ENCODE data around the gene GLUL.

GLUL gene

GRCh38 chr1:182413969-182414368 is 22.4 kb upstream of the GLUL start:
- no peak for DNase-seq (ENCODE audit: extremely low spot score)
- ChIA-PET CTCF (no interaction called here), POLR2A (no interaction called here)

GRCh38 chr1:182413486-182413885 is 21.9 kb upstream of the GLUL start:
- POLR2A ChIA-PET, result no interaction called here
- CTCF ChIA-PET, result no interaction called here
- TF ChIP-seq NFRKB (IDR thresholded peaks at IDR 0.05), result no peak
- no peak for DNase-seq (ENCODE audit: extremely low spot score)

More at GRCh38 chr1:182413969-182414368, 22.4 kb upstream of the GLUL start:
- TF ChIP-seq ELF4 (IDR thresholded peaks at IDR 0.05) (no peak), ZNF384 (IDR thresholded peaks at IDR 0.05) (no peak), L3MBTL2 (conservative IDR thresholded peaks at IDR 0.05) (no peak), SP1 (IDR thresholded peaks at IDR 0.05) (no peak), FOXM1 (IDR thresholded peaks at IDR 0.05; ENCODE audit: borderline replicate concordance) (no peak), LEF1 (IDR thresholded peaks at IDR 0.05; ENCODE audit: borderline replicate concordance) (no peak), CTBP1 (IDR thresholded peaks at IDR 0.05; ENCODE audit: borderline replicate concordance) (no peak), FOXA1 (IDR thresholded peaks at IDR 0.05) (no peak), ARNT (IDR thresholded peaks at IDR 0.05) (no peak), SUZ12 (IDR thresholded peaks at IDR 0.05) (no peak), FOXK2 (IDR thresholded peaks at IDR 0.05) (no peak)

GRCh38 chr1:182410620-182411273 is 19.2 kb upstream of the GLUL start:
- DNase-seq (ENCODE audit: extremely low spot score), result no peak
- ChIA-PET POLR2A (no interaction called here), CTCF (no interaction called here)
- TF ChIP-seq SUZ12 (IDR thresholded peaks at IDR 0.05), result no peak
- no peak for TF ChIP-seq NFRKB (IDR thresholded peaks at IDR 0.05)
- no peak for TF ChIP-seq PKNOX1 (IDR thresholded peaks at IDR 0.05)
- TF ChIP-seq L3MBTL2 (conservative IDR thresholded peaks at IDR 0.05), result no peak

GRCh38 chr1:182410138-182410537 is 18.5 kb upstream of the GLUL start:
- TF ChIP-seq BHLHE40 (IDR thresholded peaks at IDR 0.05; ENCODE audit: borderline replicate concordance), result no peak
- no peak for TF ChIP-seq TARDBP (IDR thresholded peaks at IDR 0.05)
- no peak for TF ChIP-seq PKNOX1 (IDR thresholded peaks at IDR 0.05)
- no peak for TF ChIP-seq FOXK2 (IDR thresholded peaks at IDR 0.05)
- TF ChIP-seq HDGF (IDR thresholded peaks at IDR 0.05; ENCODE audit: borderline replicate concordance), result no peak
- TF ChIP-seq CTBP1 (IDR thresholded peaks at IDR 0.05; ENCODE audit: borderline replicate concordance), result no peak
- no peak for TF ChIP-seq FOXM1 (IDR thresholded peaks at IDR 0.05; ENCODE audit: borderline replicate concordance)
- TF ChIP-seq ZNF384 (IDR thresholded peaks at IDR 0.05), result no peak

GRCh38 chr1:182408435-182409075 is 17.0 kb upstream of the GLUL start:
- ChIA-PET POLR2A (no interaction called here), CTCF (interaction anchor here (0.6 to 2.4 kb wide), 2 partner anchors 12 to 324 kb away, joined by 3 to 7 read pairs; no protein-coding TSS in a partner anchor)
- DNase-seq (ENCODE audit: extremely low spot score), result no peak
- TF ChIP-seq PKNOX1 (IDR thresholded peaks at IDR 0.05) (no peak), FOXK2 (IDR thresholded peaks at IDR 0.05) (no peak), SUZ12 (IDR thresholded peaks at IDR 0.05) (no peak), NFRKB (IDR thresholded peaks at IDR 0.05) (no peak), FOXM1 (IDR thresholded peaks at IDR 0.05; ENCODE audit: borderline replicate concordance) (no peak), ARNT (IDR thresholded peaks at IDR 0.05) (no peak), HDGF (IDR thresholded peaks at IDR 0.05; ENCODE audit: borderline replicate concordance) (no peak)

More at GRCh38 chr1:182410138-182410537, 18.5 kb upstream of the GLUL start:
- no peak for DNase-seq (ENCODE audit: extremely low spot score)
- ChIA-PET POLR2A (no interaction called here), CTCF (no interaction called here)

- TF ChIP-seq SUZ12 (IDR thresholded peaks at IDR 0.05) (no peak), ZNF384 (IDR thresholded peaks at IDR 0.05) (no peak), ELF4 (IDR thresholded peaks at IDR 0.05) (no peak), HDGF (IDR thresholded peaks at IDR 0.05; ENCODE audit: borderline replicate concordance) (no peak), ARNT (IDR thresholded peaks at IDR 0.05) (no peak), FOXM1 (IDR thresholded peaks at IDR 0.05; ENCODE audit: borderline replicate concordance) (no peak), BHLHE40 (IDR thresholded peaks at IDR 0.05; ENCODE audit: borderline replicate concordance) (no peak), LEF1 (IDR thresholded peaks at IDR 0.05; ENCODE audit: borderline replicate concordance) (no peak), FOXK2 (IDR thresholded peaks at IDR 0.05) (no peak), CTBP1 (IDR thresholded peaks at IDR 0.05; ENCODE audit: borderline replicate concordance) (no peak), FOXA1 (IDR thresholded peaks at IDR 0.05) (no peak), PKNOX1 (IDR thresholded peaks at IDR 0.05) (no peak), SP1 (IDR thresholded peaks at IDR 0.05) (no peak), L3MBTL2 (conservative IDR thresholded peaks at IDR 0.05) (no peak), NFRKB (IDR thresholded peaks at IDR 0.05) (no peak), TARDBP (IDR thresholded peaks at IDR 0.05) (no peak)
- ChIA-PET CTCF (interaction anchor here (0.6 to 2.4 kb wide), 2 partner anchors 11 to 323 kb away, joined by 3 to 7 read pairs; no protein-coding TSS in a partner anchor), POLR2A (no interaction called here)
- no peak for DNase-seq (ENCODE audit: extremely low spot score)
Measured at GRCh38 chr1:182407724-182408123, 16.1 kb upstream of the GLUL start.
